Epithelial cell of esophagus (primary cell): Measurements from ENCODE around the gene CCL13.

Experiments
- DNase-seq: peaks from one replicate; pipeline ENCODE4 v3.0.0; 2010; ENCODE audit warnings: low read depth
- H3K4me3 ChIP-seq: 2 replicates; pipeline ENCODE4 v1.5.1; 2011; ENCODE audit warnings: mild to moderate bottlenecking, low read length, control low read depth
- TF ChIP-seq, protein P1 (sequence below): IDR thresholded peaks from 2 replicates; pipeline ENCODE4 v1.5.1; 2011; ENCODE audit warnings: low read depth, mild to moderate bottlenecking, low read length, control low read depth, inconsistent platforms; ENCODE audit not compliant: insufficient read depth; ENCODE audit errors: missing control alignments

CCL13 gene

DNA sequence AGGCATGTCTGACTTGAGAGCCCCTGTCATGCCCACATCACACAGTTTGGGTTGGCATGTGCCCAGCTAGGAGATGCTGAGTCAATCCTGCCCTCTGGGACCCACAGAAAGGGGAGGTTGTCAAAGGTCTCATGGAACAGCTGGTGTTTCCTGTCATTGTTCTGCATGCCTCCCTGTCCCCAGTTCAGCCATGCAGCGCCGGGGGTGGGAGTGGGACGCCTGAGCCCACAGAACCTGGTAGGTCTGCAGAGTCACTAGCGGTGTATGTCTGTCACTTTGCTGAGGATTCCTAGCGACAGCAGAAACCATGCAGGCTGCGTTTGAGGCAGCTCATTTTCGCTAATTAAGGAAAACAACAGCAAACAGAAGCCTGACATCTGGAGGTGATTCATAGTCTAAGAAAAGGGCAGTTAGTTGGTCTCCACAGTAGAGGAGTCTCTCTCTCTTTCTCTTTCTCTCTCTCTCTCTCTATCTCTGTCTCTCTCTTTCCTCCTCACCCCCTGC is 26.4 kb downstream of the CCL13 start:
- DNase-seq = no peak
- TF ChIP-seq, protein P1, sequence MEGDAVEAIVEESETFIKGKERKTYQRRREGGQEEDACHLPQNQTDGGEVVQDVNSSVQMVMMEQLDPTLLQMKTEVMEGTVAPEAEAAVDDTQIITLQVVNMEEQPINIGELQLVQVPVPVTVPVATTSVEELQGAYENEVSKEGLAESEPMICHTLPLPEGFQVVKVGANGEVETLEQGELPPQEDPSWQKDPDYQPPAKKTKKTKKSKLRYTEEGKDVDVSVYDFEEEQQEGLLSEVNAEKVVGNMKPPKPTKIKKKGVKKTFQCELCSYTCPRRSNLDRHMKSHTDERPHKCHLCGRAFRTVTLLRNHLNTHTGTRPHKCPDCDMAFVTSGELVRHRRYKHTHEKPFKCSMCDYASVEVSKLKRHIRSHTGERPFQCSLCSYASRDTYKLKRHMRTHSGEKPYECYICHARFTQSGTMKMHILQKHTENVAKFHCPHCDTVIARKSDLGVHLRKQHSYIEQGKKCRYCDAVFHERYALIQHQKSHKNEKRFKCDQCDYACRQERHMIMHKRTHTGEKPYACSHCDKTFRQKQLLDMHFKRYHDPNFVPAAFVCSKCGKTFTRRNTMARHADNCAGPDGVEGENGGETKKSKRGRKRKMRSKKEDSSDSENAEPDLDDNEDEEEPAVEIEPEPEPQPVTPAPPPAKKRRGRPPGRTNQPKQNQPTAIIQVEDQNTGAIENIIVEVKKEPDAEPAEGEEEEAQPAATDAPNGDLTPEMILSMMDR = peak; percentile 28
- H3K4me3 ChIP-seq = no peak overlapping the region

DNA sequence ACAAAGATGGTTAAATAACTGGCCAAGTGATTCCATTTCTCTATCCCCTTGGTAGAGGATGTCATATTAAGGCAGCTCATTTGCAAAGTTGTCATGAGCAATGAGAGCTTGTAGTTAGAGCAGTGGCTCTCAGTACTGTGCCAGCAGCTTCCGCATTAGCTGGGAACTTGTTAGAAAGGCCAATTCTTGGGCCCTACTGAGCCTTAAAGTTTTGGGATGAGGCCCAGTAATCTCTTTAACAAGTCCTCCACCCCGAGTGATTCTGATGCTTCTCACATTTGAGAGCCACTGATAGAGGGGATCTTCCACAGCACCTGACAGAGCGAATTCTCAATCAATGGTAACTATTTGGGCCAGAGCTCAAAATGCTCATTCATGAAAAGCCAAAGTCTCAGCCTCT is 26.9 kb downstream of the CCL13 start:
- no peak for DNase-seq
- H3K4me3 ChIP-seq = no peak overlapping the region
- TF ChIP-seq, protein P1 = no peak

DNA sequence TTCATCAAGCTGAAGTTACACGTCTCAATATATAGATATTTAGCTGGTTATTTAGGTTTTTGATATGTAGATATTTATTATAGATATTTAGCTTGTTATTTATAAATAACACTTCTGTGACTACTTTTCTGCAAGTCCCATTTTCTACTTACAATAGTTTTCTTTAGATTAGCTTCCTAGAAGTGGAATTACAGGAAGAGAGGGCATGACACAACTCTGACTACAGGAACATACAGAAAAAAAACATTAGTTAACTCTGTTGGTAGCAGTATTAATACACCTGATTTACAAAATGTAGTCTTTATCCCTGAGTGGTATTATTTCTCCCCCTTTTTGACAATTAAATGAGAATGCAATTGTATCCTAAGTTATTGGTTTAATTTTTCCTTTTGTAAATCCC is 28.0 kb downstream of the CCL13 start:
- DNase-seq = no peak
- H3K4me3 ChIP-seq = no peak overlapping the region
- TF ChIP-seq, protein P1 = no peak

DNA sequence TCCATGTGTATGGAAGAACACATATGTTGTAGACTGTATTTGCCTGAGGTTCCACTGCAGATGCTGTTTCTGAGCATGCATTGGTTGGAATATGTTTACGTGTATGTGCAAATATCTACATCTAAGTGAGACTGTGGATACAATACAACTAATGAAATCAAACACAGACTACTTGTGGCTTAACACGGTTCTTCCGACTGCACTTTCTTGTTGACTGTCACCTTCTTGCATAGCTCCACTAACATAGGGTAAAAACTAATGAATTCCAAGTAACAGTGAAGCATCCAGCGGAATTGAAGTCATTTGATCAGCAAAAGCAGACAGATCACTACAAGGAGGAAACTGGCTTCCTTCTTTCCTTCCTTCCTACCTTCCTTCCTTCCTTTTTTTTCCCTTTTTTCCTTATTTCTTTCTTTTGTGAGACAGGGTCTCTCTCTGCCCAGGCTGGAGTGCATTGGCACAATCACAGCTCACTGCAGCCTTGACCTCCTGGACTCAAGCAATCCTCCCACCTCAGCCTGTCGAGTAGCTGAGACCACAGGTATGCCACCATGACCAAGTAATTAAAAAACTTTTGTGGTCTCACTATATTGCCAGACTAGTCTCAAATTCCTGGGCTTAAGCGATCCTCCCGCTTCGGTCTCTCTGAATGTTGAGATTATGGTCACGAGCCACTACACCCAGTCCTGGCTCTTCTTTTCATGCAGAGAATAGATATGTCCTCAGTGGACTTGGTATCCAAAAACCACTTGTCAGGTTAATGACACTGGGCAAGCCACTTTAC is 28.7 kb downstream of the CCL13 start:
- no peak overlapping the region for H3K4me3 ChIP-seq
- TF ChIP-seq, protein P1 = no peak
- no peak for DNase-seq

DNA sequence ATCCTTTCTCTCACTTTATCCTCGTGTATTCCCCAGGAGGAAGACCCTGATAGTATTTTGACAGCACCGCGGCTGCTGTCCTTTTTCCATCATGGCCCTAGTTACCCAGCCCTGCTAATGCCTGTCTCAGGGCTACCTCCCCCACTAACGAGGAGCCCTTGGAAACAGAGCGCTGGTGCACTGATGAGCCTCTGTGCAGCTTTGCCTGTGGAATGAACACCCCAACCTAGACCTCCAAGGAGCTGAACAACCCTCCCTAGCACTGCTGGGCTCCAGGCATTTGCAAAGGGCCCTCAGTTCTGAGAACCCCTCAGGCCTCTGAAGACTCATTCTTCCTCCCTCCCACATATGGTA is 30.0 kb downstream of the CCL13 start:
- TF ChIP-seq, protein P1 = no peak
- DNase-seq = no peak

DNA sequence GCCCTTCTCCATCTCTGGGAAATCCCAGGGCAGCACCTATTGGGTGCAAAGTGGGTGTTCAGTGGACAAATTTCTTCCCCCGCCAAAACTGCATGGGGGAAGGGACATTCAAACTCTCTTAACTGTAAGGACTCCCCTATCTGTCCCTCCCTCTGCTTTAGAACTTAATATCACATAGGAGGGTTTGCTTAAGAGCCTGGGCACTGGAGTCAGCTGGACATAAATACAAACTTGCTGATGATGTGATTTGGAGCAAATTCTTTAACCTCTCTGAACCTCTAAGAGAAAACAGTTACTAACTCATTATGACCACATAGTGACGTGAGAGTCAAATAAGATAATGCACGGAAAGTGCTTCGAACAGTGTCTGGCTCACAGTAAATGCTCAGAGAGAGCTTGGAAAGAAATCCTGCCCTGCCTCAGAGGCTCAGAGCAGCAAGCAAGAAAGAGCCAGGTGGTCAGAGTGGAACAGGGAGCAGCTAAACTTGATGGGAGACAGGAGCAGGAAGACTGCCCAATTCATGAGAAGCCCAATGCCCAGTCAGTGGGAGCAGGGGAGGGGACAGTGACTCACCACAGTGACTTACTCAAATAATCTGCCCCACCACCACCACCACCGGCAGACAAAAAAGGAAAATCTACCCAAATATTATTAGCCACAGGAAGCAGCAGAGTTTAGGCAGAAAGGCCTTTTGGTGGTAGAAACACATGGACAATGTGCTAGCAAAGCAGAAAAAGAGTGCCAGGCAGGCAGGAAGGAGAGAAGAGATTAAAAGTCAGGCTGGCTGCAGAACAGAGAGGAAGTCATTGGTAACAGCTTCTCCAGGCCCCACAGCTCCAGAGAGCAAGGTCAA is 30.6 kb downstream of the CCL13 start:
- TF ChIP-seq, protein P1 = no peak
- DNase-seq = no peak
- H3K4me3 ChIP-seq = no peak overlapping the region

More for the DNA sequence above, 30.0 kb downstream of the CCL13 start:
- H3K4me3 ChIP-seq = no peak overlapping the region

DNA sequence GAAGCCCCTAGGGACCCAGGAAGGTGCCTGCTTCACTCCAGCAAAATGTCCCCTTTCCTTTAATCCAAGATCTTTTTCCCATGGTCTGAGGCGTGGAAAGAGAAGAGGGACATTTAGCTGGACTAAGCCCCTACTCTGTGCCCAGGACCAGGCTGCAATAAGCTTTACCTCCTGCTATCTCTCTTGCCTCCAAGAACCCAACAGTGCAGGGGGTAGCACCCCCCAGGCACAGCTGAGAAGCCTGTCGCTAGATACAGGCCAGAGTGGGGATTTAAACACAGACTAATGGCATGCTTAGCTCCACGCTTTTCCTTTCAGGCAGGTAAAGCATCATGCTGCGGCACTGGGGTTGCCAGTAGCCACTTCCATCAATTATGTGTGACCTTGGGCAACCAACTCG is 31.3 kb downstream of the CCL13 start:
- TF ChIP-seq, protein P1 = no peak
- H3K4me3 ChIP-seq = no peak overlapping the region
- DNase-seq = no peak
